GDM1 (cell line): ENCODE data around the gene PER2.

Experiments
- DNase-seq: peaks from one replicate; lab custom pipeline; 2025; lab: John Stamatoyannopoulos, UW

PER2 gene

GRCh38 chr2:238250896-238251295 is 37.5 kb downstream of the PER2 start:
- DNase-seq = no peak

- no peak for DNase-seq
Observed at GRCh38 chr2:238247841-238248453, 40.5 kb downstream of the PER2 start.

GRCh38 chr2:238247002-238247822 is 41.2 kb downstream of the PER2 start:
- DNase-seq = no peak

GRCh38 chr2:238244151-238244550 is 44.3 kb downstream of the PER2 start:
- DNase-seq = no peak

GRCh38 chr2:238243496-238244076 is 44.8 kb downstream of the PER2 start:
- DNase-seq = no peak

GRCh38 chr2:238242731-238243495 is 45.5 kb downstream of the PER2 start:
- no peak for DNase-seq

GRCh38 chr2:238241970-238242369 is 46.4 kb downstream of the PER2 start:
- no peak for DNase-seq

GRCh38 chr2:238240757-238241711 is 47.4 kb downstream of the PER2 start:
- no peak for DNase-seq

GRCh38 chr2:238239863-238240756 is 48.3 kb downstream of the PER2 start, which contains the start of gene HES6:
HES6 (minus strand) TSS chr2:238240038; CDS start chr2:238239905, 133 bp downstream.
- peak; percentile 79 for DNase-seq

GRCh38 chr2:238239543-238239862 is 48.9 kb downstream of the PER2 start:
- no peak for DNase-seq

GRCh38 chr2:238238766-238239542 is 49.5 kb downstream of the PER2 start:
- DNase-seq = no peak

- DNase-seq = no peak
Observed at GRCh38 chr2:238238311-238238765, 50.1 kb downstream of the PER2 start.

GRCh38 chr2:238237431-238238135 is 50.8 kb downstream of the PER2 start:
- DNase-seq = no peak

GRCh38 chr2:238236571-238236970 is 51.8 kb downstream of the PER2 start:
- DNase-seq = no peak

- DNase-seq = no peak
Observed at GRCh38 chr2:238235856-238236255, 52.6 kb downstream of the PER2 start.

GRCh38 chr2:238235331-238235732 is 53.1 kb downstream of the PER2 start:
- DNase-seq = peak; percentile 4

GRCh38 chr2:238233625-238234024 is 54.8 kb downstream of the PER2 start:
- DNase-seq = no peak

GRCh38 chr2:238231809-238232208 is 56.6 kb downstream of the PER2 start:
- DNase-seq = no peak
